ENCODE results near the gene LLPH. TPM values are rescaled to one million over a fixed set of nuclear protein-coding genes. Genes with fewer than 3 reads are reported as not detected.

LLPH gene
- total RNA-seq, 1 experiment from 2014 or later = 45.6 TPM

DNA sequence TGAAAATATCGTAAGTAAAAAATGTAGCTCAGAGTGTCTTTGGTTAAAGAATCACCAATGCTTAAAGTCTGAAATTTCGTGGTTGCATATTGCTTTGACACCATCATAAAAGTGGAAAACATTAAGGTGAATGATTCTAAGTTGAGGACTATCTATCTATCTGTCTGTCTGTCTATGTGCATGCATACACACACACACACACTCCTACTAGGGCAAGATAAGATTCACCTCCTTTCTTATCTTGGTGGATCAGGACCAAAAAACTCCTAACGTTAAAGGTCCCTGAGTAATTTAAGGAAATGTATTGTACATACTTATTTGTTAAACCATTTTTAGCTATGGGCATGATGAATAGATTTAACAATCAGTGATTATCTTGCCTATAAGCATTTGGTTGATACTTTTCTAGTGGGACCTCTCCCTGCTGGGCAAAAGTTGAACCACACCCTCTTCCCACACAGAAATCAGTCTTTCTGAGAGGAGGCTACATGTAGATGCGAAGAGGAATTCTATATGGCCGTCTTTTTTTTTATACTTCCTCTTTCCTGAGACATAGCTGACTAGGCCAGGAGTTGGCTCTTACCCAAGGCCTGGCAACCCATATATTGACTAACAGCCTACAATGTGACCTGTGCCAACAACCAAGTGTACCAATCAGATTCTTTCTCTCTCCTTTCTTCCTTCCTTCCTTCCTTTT is 19.3 kb upstream of the LLPH start:
- H3K9me3 ChIP-seq (ENCODE audit: control insufficient read depth in 1 of 2, insufficient read depth in 1 of 2, low read depth in 1 of 2, low read length in 2 of 2) = no peaks in the 10 kb centered on the region
- no peak overlapping the region for H3K27ac ChIP-seq (ENCODE audit: low read depth, low read length)
- no TSS peak for BruUV-seq (replicated peaks)
- no peak overlapping the region for H2AFZ ChIP-seq (ENCODE audit: low read depth, low read length, poor library complexity, severe bottlenecking)
- no peak overlapping the region for H3K4me3 ChIP-seq (replicated peaks in 1 of 2; ENCODE audit: low read depth in 1 of 2, low read length in 2 of 2)
- DNase-seq (ENCODE audit: low read depth, low spot score) (no peak), ATAC-seq (peak; percentile 71)
- no peaks in the 10 kb centered on the region for H3K79me2 ChIP-seq (ENCODE audit: insufficient read depth, low read length)
- H3K4me1 ChIP-seq (ENCODE audit: control insufficient read depth in 1 of 2, insufficient read depth in 2 of 2, low read length in 2 of 2) = peaks cover 0 to 5% of the 10 kb centered on the region in 2 experiments; a peak in 2 of 4 replicates
- intact Hi-C loops (cut with micrococcal nuclease) = loop anchor here (5.0 kb wide), 2 partner anchors 82 to 542 kb away; no protein-coding TSS in a partner anchor
- H3K9me2 ChIP-seq (ENCODE audit: insufficient read depth) = no peaks in the 10 kb centered on the region
- H3K27me3 ChIP-seq (ENCODE audit: insufficient read depth, low read length) = no peaks in the 10 kb centered on the region
- RAD21 ChIA-PET (ENCODE audit: low non-redundant PET in 1 of 2, low total read pairs in 2 of 2, uncharacterized antibody in 2 of 2, unreplicated experiment in 2 of 2) = no interaction called here
- CTCF ChIA-PET = no interaction called here
- POLR2A ChIA-PET = no interaction called here
- TF ChIP-seq, protein P1, sequence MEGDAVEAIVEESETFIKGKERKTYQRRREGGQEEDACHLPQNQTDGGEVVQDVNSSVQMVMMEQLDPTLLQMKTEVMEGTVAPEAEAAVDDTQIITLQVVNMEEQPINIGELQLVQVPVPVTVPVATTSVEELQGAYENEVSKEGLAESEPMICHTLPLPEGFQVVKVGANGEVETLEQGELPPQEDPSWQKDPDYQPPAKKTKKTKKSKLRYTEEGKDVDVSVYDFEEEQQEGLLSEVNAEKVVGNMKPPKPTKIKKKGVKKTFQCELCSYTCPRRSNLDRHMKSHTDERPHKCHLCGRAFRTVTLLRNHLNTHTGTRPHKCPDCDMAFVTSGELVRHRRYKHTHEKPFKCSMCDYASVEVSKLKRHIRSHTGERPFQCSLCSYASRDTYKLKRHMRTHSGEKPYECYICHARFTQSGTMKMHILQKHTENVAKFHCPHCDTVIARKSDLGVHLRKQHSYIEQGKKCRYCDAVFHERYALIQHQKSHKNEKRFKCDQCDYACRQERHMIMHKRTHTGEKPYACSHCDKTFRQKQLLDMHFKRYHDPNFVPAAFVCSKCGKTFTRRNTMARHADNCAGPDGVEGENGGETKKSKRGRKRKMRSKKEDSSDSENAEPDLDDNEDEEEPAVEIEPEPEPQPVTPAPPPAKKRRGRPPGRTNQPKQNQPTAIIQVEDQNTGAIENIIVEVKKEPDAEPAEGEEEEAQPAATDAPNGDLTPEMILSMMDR (IDR thresholded peaks at IDR 0.05 in 2 of 3, conservative IDR thresholded peaks at IDR 0.05 in 1 of 3; ENCODE audit: borderline replicate concordance in 1 of 3, insufficient read depth in 1 of 3, low read depth in 2 of 3, low read length in 2 of 3) = peak in 2 of 3 experiments; percentile 40 to 45; a peak in 4 of 6 replicates
- no peak for TF ChIP-seq EGR1 (IDR thresholded peaks at IDR 0.05; ENCODE audit: low read depth)
- no peaks in the 10 kb centered on the region for H4K20me1 ChIP-seq (ENCODE audit: insufficient read depth)
- H3K4me2 ChIP-seq (ENCODE audit: low read length) = no peak overlapping the region
- no peaks in the 10 kb centered on the region for H3K36me3 ChIP-seq (ENCODE audit: control insufficient read depth in 1 of 2, insufficient read depth in 2 of 2, low read length in 2 of 2)
- no peak overlapping the region for H3K9ac ChIP-seq (ENCODE audit: low read length)

Measured in HCT116 (cell line).